DMS 273 treated with DMSO at 0.1 percent for 48 hours (cell line): ENCODE data around the gene PDE1A.

Experiments used
- DNase-seq: peaks from one replicate; lab custom pipeline; 2025; lab: John Stamatoyannopoulos, UW

Gene PDE1A

DNA sequence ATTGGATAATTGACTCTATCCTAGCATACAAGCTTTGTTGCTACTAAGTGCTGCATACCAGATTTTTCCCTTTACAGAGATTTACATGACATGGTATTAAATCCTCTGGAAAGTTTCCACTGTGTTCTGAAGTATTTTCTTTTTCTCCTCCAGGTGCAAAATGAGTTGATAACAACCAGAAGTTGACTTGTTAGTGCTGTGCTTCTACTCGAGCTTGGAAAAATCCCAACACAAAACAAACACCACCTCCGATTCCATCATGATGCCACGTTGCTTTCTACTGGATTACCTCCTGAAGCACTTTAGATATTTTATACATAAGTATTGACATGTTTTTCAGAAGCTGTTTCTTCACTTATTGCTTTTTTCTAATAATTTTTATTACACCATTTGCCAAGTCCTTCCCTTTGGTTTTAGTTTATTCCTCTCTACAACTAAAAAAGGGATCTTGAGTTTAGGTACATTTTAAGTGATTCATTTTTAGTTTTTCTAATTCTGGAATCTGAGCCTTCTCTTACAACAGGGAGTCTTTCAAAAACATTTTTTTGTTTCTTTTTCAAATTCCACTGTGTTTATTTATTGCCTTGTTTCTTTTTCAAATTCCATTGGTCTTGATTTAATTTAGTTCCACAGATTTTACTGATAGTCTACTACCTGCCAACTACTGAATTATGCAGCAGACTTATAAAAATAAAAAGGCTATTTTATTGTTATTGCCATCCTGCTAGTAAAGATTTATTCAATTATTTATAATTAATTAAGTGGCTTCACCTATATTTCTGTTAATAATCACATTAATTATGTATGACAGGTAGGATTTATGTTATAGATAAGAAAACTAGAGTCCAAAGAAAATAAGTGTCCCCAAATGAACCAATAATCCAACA lies 297.8 kb downstream of the PDE1A start:
- DNase-seq: no peak

DNA sequence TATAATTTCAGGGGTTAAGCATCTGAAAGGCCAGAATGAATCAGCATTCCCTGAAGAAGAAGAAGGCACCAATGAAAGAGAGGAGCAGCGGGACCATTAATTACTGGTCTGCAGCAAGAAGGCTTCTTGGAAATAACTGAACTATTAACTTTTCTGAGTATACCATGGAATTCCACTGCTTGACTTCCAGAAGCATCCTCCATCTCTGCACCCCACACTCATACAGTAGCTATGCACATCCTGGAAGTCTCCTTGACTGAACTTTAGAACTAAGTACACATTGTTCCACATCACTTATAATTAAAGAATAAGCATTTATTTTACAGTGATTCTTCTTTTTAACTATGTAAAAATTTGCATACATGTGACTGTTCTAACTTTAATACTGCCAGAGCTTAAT lies 309.6 kb downstream of the PDE1A start:
- no peak for DNase-seq

DNA sequence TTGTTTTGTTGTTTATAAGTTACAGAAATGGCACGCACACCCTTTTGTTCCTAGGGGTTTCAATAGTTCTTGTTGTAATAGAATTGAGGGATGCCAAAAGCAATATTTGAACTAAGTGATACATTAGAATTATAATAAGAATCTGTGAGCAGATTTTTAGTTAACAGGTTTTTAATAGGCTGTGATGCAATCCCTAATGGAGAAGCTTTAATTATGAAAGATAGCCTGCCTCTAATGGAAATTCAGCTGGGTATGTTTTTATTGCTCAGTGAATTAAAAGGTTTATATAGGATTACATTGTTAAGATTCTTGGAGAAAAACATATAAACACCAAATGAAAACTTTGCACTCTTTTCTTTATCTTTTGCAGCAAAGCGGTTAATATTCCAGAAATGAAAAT lies 310.1 kb downstream of the PDE1A start:
- DNase-seq: no peak

DNA sequence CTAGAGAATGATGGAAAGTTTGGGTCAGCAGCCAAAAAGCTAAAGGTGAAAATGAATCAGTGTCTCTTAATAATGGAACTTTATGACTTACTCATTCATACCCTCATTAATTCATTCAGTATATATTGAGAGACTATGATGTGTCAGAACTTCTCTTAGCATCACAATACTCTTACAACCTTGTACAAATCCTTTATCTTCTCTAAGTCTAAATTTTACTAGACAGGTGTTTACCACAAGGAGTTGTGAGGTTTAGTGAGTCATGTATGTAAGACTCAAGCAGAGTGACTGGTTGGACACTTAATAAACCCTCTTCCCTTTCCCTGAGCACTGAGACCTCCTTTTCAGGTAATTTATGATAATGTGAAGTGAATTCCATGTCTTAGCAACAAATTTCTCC lies 311.6 kb downstream of the PDE1A start:
- DNase-seq: no peak

DNA sequence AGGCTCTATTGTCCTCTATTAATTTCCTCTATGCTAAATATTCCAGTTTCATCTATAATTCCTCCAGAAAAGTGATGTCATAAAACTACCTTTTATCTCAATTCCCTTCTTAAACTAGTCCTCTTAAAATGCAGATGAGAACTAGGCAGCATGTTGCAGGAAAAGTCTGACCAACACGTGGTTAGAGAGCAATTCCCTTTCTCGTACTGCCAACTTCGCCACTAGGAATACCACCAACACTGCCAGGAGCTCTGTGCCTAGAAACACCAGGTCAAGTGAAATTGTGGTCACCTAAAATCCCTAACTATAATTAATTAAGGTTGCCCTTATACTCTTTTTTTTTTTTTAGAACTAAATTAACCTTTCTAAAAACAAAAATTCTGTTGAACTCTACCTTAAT lies 313.5 kb downstream of the PDE1A start:
- no peak for DNase-seq

DNA sequence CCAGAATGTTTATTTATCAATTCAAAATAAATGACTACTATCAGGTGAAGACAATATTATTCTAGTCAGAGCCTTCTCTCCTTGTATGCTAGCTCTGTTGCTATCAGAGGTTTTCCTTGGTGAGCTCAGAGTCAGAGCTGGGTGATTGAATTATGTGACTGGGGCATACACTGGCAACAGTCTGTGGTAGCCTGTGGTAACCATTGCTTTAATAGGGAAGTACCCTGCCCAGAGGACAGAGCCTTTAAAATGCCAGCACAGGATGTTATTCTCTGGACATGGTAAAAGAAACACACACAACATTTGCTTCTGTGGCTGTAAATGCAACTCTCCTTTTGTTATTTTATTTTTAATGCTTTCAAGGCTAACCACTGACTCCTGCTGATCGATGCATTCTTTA lies 316.5 kb downstream of the PDE1A start:
- DNase-seq: no peak

DNA sequence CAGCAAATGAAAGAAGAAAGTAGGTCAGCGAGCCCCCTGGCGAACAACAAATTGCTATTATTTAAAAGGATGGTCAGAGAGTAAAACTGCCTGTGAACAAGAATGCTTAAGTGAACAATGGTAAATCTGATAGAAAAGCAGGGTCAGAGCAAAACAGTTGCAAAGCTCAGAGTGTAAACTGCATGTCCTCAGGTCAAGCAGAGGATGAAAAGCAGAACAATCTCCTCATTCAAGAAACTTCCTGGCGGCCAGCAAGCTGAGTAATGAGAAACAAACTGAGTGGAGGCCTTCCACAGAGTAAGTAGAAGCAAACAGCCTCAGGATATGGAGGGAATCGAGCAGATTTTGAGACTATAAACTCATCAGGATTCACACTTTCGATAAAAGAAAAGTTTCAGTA lies 323.3 kb downstream of the PDE1A start:
- DNase-seq: no peak

DNA sequence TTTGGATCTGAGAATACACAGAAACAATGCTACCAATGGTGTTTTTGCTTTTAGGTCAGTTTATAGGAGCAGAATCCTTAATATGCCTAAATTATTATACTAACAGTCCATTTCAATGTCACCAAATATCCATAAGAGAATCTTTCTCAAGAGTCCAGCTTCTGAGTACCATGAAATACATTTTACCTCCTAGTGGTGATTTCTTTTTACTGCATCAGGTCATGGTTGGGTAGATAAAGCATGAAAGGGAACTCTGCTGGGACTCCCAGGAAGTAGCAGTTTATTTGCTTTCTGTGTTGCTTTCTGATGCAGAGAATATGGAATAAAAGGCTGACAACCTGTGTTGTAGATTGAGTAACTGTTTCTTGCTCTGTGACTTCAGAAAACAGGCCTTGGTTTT lies 325.6 kb downstream of the PDE1A start:
- DNase-seq: no peak

DNA sequence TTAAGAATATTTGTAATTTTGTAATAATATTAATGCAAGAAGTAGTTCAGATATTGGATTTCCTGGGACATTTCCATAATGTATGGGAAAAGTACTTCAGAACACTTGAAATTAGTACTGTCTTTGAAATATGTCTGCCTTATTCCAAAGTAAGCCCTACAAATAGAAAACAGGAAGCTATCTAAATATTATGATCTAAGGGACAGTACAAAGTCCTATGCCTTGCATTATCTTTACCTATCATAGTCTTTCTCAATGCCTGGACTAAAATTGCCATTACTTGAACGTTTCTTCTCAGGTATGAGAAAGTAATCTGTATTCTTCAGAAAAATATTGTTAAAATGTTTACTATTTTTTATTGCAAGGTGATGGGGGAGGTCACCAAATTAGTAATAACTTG lies 328.2 kb downstream of the PDE1A start:
- DNase-seq: no peak

DNA sequence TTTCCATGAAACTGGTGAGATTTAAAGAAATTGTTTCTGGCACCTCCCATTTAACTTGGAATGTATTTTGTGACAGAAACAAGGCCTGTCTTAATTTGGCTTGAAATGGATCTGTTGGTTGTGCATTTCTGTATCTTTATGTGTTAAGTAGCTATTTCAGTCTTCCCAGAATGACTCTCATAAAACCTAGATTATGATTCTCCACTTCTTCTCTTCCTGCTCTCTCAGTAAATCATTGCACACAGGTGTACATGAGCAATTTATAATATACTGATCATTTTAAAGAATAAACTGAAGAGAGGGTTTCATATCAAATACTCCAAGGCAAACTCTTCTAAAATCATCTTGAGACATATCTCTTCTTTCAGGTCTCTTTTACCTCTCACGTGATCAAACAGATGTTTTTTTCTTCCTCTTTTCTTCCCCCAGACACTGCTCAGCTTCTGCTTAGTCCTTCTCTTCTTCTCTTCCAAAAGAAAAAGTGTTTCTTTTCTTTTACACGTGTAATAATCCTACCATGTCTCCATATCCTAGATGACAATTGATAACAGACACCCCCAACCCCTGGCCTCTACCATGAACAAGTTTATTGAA lies 329.2 kb downstream of the PDE1A start:
- no peak for DNase-seq

DNA sequence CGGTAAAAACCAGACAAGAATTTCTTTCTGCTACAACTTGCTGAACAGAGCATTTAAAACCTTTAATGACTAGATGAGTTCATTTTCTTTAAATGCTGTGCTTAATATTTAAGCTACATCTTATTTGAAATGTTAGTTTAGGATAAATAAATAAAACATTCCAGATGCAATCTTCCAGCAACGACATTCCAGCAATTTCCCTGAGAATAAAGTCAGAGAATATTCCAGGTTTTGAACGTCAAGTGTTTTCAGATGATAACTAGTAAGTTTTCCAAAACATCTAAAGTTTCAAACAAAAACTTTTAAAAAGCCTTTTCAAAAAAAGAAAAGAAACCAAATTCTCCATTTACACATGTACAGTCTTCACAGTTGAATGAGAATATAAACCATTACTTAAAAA lies 336.4 kb downstream of the PDE1A start:
- DNase-seq: no peak
